HL-60 (cell line): ENCODE data around the gene POP7.

ENCODE experiments used
- CTCF ChIP-seq: IDR thresholded peaks from one replicate; pipeline ENCODE4 v1.5.1; 2011; ENCODE audit warnings: low read length, control low read depth, inconsistent platforms; ENCODE audit not compliant: insufficient read depth
- REST ChIP-seq: IDR thresholded peaks from 2 replicates; pipeline ENCODE4 v1.6.1; 2012; ENCODE audit warnings: low read depth; ENCODE audit not compliant: insufficient replicate concordance
- SPI1 ChIP-seq: IDR thresholded peaks from 2 replicates; pipeline ENCODE4 v1.6.1; 2012; ENCODE audit warnings: low read depth, mild to moderate bottlenecking, borderline replicate concordance

- TF ChIP-seq CTCF (no peak), SPI1 (no peak), REST (no peak)
These were observed 19.6 kb upstream of the POP7 start for GRCh38 chr7:100686201-100686821.
